HepG2 (cell line): ENCODE data around the gene ME3.

Experiments
- EZH2 ChIP-seq: conservative IDR thresholded peaks from 2 replicates; pipeline ENCODE4 v1.6.1; 2012; ENCODE audit warnings: mild to moderate bottlenecking, low read depth, low read length, moderate library complexity
- HNRNPK ChIP-seq: fragments of 200-400 bp; formaldehyde crosslinking; IDR thresholded peaks from 2 replicates; pipeline ENCODE4 v1.6.1; 2018; ENCODE audit warnings: low read length, low read depth, moderate library complexity, mild to moderate bottlenecking; ENCODE audit not compliant: poor library complexity, severe bottlenecking
- JUN ChIP-seq: sonication (generic); formaldehyde crosslinking; IDR thresholded peaks from 2 replicates; pipeline ENCODE4 v1.4.0; 2020; ENCODE audit warnings: mild to moderate bottlenecking, missing genetic modification reagents
- MYC ChIP-seq: sonication (generic); formaldehyde crosslinking; IDR thresholded peaks from 2 replicates; pipeline ENCODE4 v1.9.0; 2021; ENCODE audit warnings: missing genetic modification reagents, borderline replicate concordance
- NCOA2 ChIP-seq: sonication (generic); formaldehyde crosslinking; IDR thresholded peaks from 2 replicates; pipeline ENCODE4 v1.8.0; 2022; ENCODE audit warnings: inconsistent platforms
- SOX13 ChIP-seq, 3 experiments: fragments of 450-650 bp in 1 of 3; sonication (generic) in 1 of 3; formaldehyde crosslinking in 1 of 3; IDR thresholded peaks in 2 of 3; conservative IDR thresholded peaks in 1 of 3; 2 replicates each; pipeline versions ENCODE4 v1.5.0 to v1.6.1; 2016 to 2020; ENCODE audit warnings: antibody characterized with exemption in 1 of 3, mild to moderate bottlenecking in 1 of 3, missing compliant biosample characterization in 1 of 3, missing genetic modification reagents in 1 of 3, moderate library complexity in 1 of 3
- YY1 ChIP-seq: IDR thresholded peaks from 2 replicates; pipeline ENCODE4 v1.6.1; 2011; ENCODE audit warnings: low read length, low read depth, moderate library complexity, mild to moderate bottlenecking; ENCODE audit not compliant: insufficient read depth, insufficient replicate concordance
- TF ChIP-seq, protein P1 (sequence below): sonication (generic); formaldehyde crosslinking; IDR thresholded peaks from 2 replicates; pipeline ENCODE4 v1.5.0; 2020; ENCODE audit warnings: missing genetic modification reagents, mild to moderate bottlenecking, borderline replicate concordance
- TF ChIP-seq, protein P2 (sequence below): sonication (generic); formaldehyde crosslinking; IDR thresholded peaks from 2 replicates; pipeline ENCODE4 v1.5.0; 2020; ENCODE audit warnings: mild to moderate bottlenecking, missing genetic modification reagents
- TF ChIP-seq, protein P3 (sequence below): sonication (generic); formaldehyde crosslinking; IDR thresholded peaks from 2 replicates; pipeline ENCODE4 v1.5.0; 2020; ENCODE audit warnings: mild to moderate bottlenecking, missing genetic modification reagents, moderate library complexity

DNA sequence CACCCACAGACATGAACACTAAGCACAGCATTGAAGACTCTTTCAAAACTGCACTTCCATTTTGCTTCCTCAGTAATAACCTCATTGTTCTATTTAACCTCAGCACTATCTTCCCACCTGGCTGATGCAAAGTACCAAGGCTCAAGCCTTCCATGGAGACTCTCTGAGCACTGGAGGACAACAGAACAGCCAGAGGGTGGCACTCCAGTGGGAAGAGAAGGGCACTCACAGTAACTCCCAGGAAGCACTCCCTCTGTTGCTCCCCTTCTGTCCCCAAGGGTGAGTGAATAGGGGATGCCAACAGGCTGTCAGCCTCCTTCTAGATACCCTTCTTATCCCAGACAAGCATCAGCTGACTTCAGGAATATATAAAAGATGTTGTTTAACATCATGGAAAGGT lies 3.5 kb downstream of the ME3 start:
- TF ChIP-seq SOX13 (IDR thresholded peaks at IDR 0.05) (no peak), SOX13 (CRISPR knock-in tag; conservative IDR thresholded peaks at IDR 0.05 in 1 of 2, IDR thresholded peaks at IDR 0.05 in 1 of 2) (no peak), YY1 (no peak), JUN (CRISPR knock-in tag) (no peak), HNRNPK (no peak), EZH2 (no peak), MYC (no peak), NCOA2 (CRISPR knock-in tag) (no peak)
- TF ChIP-seq, protein P1, sequence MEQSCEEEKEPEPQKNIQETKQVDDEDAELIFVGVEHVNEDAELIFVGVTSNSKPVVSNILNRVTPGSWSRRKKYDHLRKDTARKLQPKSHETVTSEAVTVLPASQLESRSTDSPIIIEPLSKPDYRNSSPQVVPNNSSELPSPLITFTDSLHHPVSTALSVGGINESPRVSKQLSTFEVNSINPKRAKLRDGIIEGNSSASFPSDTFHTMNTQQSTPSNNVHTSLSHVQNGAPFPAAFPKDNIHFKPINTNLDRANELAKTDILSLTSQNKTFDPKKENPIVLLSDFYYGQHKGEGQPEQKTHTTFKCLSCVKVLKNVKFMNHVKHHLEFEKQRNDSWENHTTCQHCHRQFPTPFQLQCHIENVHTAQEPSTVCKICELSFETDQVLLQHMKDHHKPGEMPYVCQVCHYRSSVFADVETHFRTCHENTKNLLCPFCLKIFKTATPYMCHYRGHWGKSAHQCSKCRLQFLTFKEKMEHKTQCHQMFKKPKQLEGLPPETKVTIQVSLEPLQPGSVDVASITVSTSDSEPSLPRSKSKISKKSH (CRISPR knock-in tag) = no peak
- TF ChIP-seq, protein P2, sequence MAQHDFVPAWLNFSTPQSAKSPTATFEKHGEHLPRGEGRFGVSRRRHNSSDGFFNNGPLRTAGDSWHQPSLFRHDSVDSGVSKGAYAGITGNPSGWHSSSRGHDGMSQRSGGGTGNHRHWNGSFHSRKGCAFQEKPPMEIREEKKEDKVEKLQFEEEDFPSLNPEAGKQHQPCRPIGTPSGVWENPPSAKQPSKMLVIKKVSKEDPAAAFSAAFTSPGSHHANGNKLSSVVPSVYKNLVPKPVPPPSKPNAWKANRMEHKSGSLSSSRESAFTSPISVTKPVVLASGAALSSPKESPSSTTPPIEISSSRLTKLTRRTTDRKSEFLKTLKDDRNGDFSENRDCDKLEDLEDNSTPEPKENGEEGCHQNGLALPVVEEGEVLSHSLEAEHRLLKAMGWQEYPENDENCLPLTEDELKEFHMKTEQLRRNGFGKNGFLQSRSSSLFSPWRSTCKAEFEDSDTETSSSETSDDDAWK (CRISPR knock-in tag) = no peak
- TF ChIP-seq, protein P3, sequence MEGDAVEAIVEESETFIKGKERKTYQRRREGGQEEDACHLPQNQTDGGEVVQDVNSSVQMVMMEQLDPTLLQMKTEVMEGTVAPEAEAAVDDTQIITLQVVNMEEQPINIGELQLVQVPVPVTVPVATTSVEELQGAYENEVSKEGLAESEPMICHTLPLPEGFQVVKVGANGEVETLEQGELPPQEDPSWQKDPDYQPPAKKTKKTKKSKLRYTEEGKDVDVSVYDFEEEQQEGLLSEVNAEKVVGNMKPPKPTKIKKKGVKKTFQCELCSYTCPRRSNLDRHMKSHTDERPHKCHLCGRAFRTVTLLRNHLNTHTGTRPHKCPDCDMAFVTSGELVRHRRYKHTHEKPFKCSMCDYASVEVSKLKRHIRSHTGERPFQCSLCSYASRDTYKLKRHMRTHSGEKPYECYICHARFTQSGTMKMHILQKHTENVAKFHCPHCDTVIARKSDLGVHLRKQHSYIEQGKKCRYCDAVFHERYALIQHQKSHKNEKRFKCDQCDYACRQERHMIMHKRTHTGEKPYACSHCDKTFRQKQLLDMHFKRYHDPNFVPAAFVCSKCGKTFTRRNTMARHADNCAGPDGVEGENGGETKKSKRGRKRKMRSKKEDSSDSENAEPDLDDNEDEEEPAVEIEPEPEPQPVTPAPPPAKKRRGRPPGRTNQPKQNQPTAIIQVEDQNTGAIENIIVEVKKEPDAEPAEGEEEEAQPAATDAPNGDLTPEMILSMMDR (CRISPR knock-in tag) = no peak
